ENCODE results near the gene PILRA. TPM values are rescaled to one million over a fixed set of nuclear protein-coding genes. Genes with fewer than 3 reads are reported as not detected.
A peak's percentile ranks its signal among the peaks of the same experiment; 100 is the strongest.

PILRA gene
- total and polyA plus RNA-seq, 2 of the 13 experiments (the other 11 are each of a cell fraction or from before 2014, with no cell fraction given) = 0.13 to 1.3 TPM

GRCh38 chr7:100435401-100436304 is 62.4 kb downstream of the PILRA start (continued):
- TF ChIP-seq ELF3 (CRISPR knock-in tag; IDR thresholded peaks at IDR 0.05) (no peak), U2AF2 (IDR thresholded peaks at IDR 0.05; ENCODE audit: low read depth, low read length) (no peak), FOSL1 (CRISPR knock-in tag; IDR thresholded peaks at IDR 0.05; ENCODE audit: borderline replicate concordance) (no peak), SIX4 (CRISPR knock-in tag; IDR thresholded peaks at IDR 0.05) (no peak), HNF4G (IDR thresholded peaks at IDR 0.05; ENCODE audit: borderline replicate concordance, low read depth, low read length) (no peak), HNF4G (CRISPR knock-in tag; IDR thresholded peaks at IDR 0.05; ENCODE audit: borderline replicate concordance, low read depth) (no peak), MAZ (IDR thresholded peaks at IDR 0.05; ENCODE audit: borderline replicate concordance, low read depth, low read length) (no peak), MAZ (CRISPR knock-in tag; IDR thresholded peaks at IDR 0.05; ENCODE audit: low read depth) (no peak), TBX2 (CRISPR knock-in tag; IDR thresholded peaks at IDR 0.05; ENCODE audit: borderline replicate concordance) (no peak), TAF15 (IDR thresholded peaks at IDR 0.05; ENCODE audit: low read depth, low read length, poor library complexity, severe bottlenecking) (no peak), ZXDC (CRISPR knock-in tag; IDR thresholded peaks at IDR 0.05) (no peak; the same call in 1 of the 2 replicates), ZNF543 (CRISPR knock-in tag; IDR thresholded peaks at IDR 0.05) (no peak), HMGXB3 (CRISPR knock-in tag; IDR thresholded peaks at IDR 0.05; ENCODE audit: borderline replicate concordance) (no peak), CREBL2 (CRISPR knock-in tag; IDR thresholded peaks at IDR 0.05; ENCODE audit: borderline replicate concordance) (no peak), ZNF317 (CRISPR knock-in tag; IDR thresholded peaks at IDR 0.05) (no peak), RFX5 (IDR thresholded peaks at IDR 0.05; ENCODE audit: low read depth, low read length) (no peak), ZNF552 (CRISPR knock-in tag; IDR thresholded peaks at IDR 0.05; ENCODE audit: borderline replicate concordance) (no peak), ZNF296 (CRISPR knock-in tag; conservative IDR thresholded peaks at IDR 0.05) (no peak), ZNF777 (CRISPR knock-in tag; IDR thresholded peaks at IDR 0.05) (peak; percentile 44), FOSL2 (CRISPR knock-in tag; IDR thresholded peaks at IDR 0.05) (peak; percentile 48; the same call in 1 of the 2 replicates)

Data from HepG2 (cell line).